Upper lobe of left lung (tissue), 4 donors: ENCODE measurements around the gene BLACAT1.

Source experiments
- CTCF ChIP-seq, 6 experiments: fragments of 450-650 bp in 4 of 6; fragments of 200-600 bp in 2 of 6; sonication (generic) in 2 of 6; IDR thresholded peaks; one replicate each; pipeline ENCODE4 v1.5.1; 2016 to 2019; ENCODE audit warnings: antibody characterized with exemption in 6 of 6
- EP300 ChIP-seq, 4 donors: sonication (generic); formaldehyde crosslinking; IDR thresholded peaks; one replicate each; pipeline ENCODE4 v1.5.1; 2017; ENCODE audit warnings: antibody characterized with exemption in 4 of 4, control low read depth in 2 of 4
- POLR2A ChIP-seq, 4 donors: fragments of 450-650 bp; IDR thresholded peaks; one replicate each; pipeline ENCODE4 v1.5.1; 2016 to 2017; ENCODE audit warnings: antibody characterized with exemption in 4 of 4, mild to moderate bottlenecking in 2 of 4
- POLR2AphosphoS5 ChIP-seq, 2 donors: sonication (generic); formaldehyde crosslinking; IDR thresholded peaks; one replicate each; pipeline ENCODE4 v1.5.1; 2017; ENCODE audit warnings: antibody characterized with exemption in 2 of 2

- no peak for TF ChIP-seq CTCF (IDR thresholded peaks at IDR 0.05)
- TF ChIP-seq POLR2AphosphoS5 (IDR thresholded peaks at IDR 0.05), result no peak
- no peak for TF ChIP-seq EP300 (IDR thresholded peaks at IDR 0.05)
- no peak for TF ChIP-seq POLR2A (IDR thresholded peaks at IDR 0.05)
Measured at GRCh38 chr1:205436776-205437410, 19.0 kb downstream of the BLACAT1 start.
